SK-N-SH (cell line): ENCODE results near the gene PSMB8. TPM values are rescaled to one million over a fixed set of nuclear protein-coding genes. Genes with fewer than 3 reads are reported as not detected.

Source experiments
- CTCF ChIA-PET: fragments of 300-600, 350-600 bp; formaldehyde crosslinking; extraction: SDS; loops from one replicate; lab custom pipeline; 2021; lab: Yijun Ruan, JAX
- POLR2A ChIA-PET: fragments of 350-600 bp; sonication (Branson Sonifier 250); formaldehyde crosslinking; extraction: SDS; loops from one replicate; lab custom pipeline; 2020; ENCODE audit warnings: antibody characterized with exemption, inconsistent platforms; lab: Yijun Ruan, JAX
- DNase-seq: peaks from one replicate; pipeline ENCODE4 v3.0.0; 2012
- H2AFZ ChIP-seq: fragments of 200-600 bp; sonication (generic); 2 replicates; pipeline ENCODE4 v1.8.1; 2016; ENCODE audit warnings: antibody characterized with exemption, mild to moderate bottlenecking, low read depth
- H3F3A ChIP-seq: fragments of 200-600 bp; sonication (generic); replicated peaks from 2 replicates; pipeline ENCODE3; 2016; ENCODE audit warnings: antibody characterized with exemption, mild to moderate bottlenecking; ENCODE audit not compliant: insufficient read depth
- H3K27ac ChIP-seq, 2 experiments: fragments of 200-500 bp in 1 of 2; fragments of 200-600 bp in 1 of 2; sonication (Bioruptor generic) in 1 of 2; sonication (generic), shearing (Covaris generic) in 1 of 2; 2 replicates each; pipeline versions ENCODE4 v1.5.1 to v1.6.1; 2014 to 2016; ENCODE audit warnings: low read depth in 2 of 2, inconsistent platforms in 1 of 2, low read length in 1 of 2, mild to moderate bottlenecking in 1 of 2, mixed read lengths in 1 of 2
- H3K27me3 ChIP-seq: fragments of 200-600 bp; sonication (generic), shearing (Covaris generic); 2 replicates; pipeline ENCODE4 v1.6.1; 2016; ENCODE audit warnings: mixed run types; ENCODE audit not compliant: insufficient read depth
- H3K36me3 ChIP-seq, 2 experiments: fragments of 200-500 bp in 1 of 2; fragments of 200-600 bp in 1 of 2; sonication (Bioruptor generic) in 1 of 2; sonication (generic) in 1 of 2; replicated peaks in 1 of 2; 2 replicates each; pipeline versions ENCODE3 to v1.5.1; 2014 to 2016; ENCODE audit warnings: low read length in 1 of 2, mild to moderate bottlenecking in 1 of 2; ENCODE audit not compliant: insufficient read depth in 2 of 2, control insufficient read depth in 1 of 2
- H3K4me1 ChIP-seq, 2 experiments: fragments of 200-500 bp in 1 of 2; fragments of 200-600 bp in 1 of 2; sonication (Bioruptor generic) in 1 of 2; sonication (generic), shearing (Covaris generic) in 1 of 2; 2 replicates each; pipeline versions ENCODE4 v1.5.1 to v1.6.1; 2014 to 2016; ENCODE audit warnings: low read depth in 1 of 2, low read length in 1 of 2, mixed run types in 1 of 2; ENCODE audit not compliant: insufficient read depth in 2 of 2, control insufficient read depth in 1 of 2
- H3K4me2 ChIP-seq: fragments of 200-600 bp; sonication (generic), shearing (Covaris generic); 2 replicates; pipeline ENCODE4 v1.6.1; 2017; ENCODE audit warnings: mixed run types
- H3K4me3 ChIP-seq, 2 experiments: fragments of 200-500 bp in 1 of 2; fragments of 200-600 bp in 1 of 2; sonication (Bioruptor generic) in 1 of 2; sonication (generic), shearing (Covaris generic) in 1 of 2; 2 replicates each; pipeline versions ENCODE4 v1.5.1 to v1.8.1; 2014 to 2016; ENCODE audit warnings: low read depth in 2 of 2, inconsistent platforms in 1 of 2, low read length in 1 of 2, mild to moderate bottlenecking in 1 of 2, mixed read lengths in 1 of 2, moderate library complexity in 1 of 2
- H3K79me2 ChIP-seq: fragments of 200-600 bp; sonication (generic); 2 replicates; pipeline ENCODE4 v1.8.1; 2017; ENCODE audit warnings: mild to moderate bottlenecking; ENCODE audit not compliant: insufficient read depth
- H3K9ac ChIP-seq: fragments of 200-600 bp; sonication (generic); 2 replicates; pipeline ENCODE4 v1.6.1; 2017; ENCODE audit warnings: mixed run types
- H3K9me2 ChIP-seq: fragments of 200-600 bp; sonication (generic); 2 replicates; pipeline ENCODE4 v1.6.1; 2017; ENCODE audit warnings: mixed run types
- H3K9me3 ChIP-seq: fragments of 200-600 bp; sonication (generic); 2 replicates; pipeline ENCODE4 v1.6.1; 2017; ENCODE audit warnings: mixed run types, mild to moderate bottlenecking, moderate library complexity
- H4K20me1 ChIP-seq: fragments of 200-600 bp; sonication (generic); 2 replicates; pipeline ENCODE4 v1.6.1; 2017; ENCODE audit warnings: mild to moderate bottlenecking, mixed run types; ENCODE audit not compliant: insufficient read depth
- CHD2 ChIP-seq: fragments of 150-350 bp; IDR thresholded peaks from 2 replicates; pipeline ENCODE4 v1.6.1; 2018; ENCODE audit warnings: low read length; ENCODE audit not compliant: partially characterized antibody
- ELF1 ChIP-seq: IDR thresholded peaks from 2 replicates; pipeline ENCODE4 v1.4.0; 2012
- FOXJ3 ChIP-seq: sonication (generic); formaldehyde crosslinking; IDR thresholded peaks from 2 replicates; pipeline ENCODE4 v1.5.1; 2020; ENCODE audit warnings: mild to moderate bottlenecking, missing genetic modification reagents
- GABPA ChIP-seq: IDR thresholded peaks from 2 replicates; pipeline ENCODE4 v1.4.0; 2012; ENCODE audit warnings: low read depth, mild to moderate bottlenecking
- IRF3 ChIP-seq: fragments of 150-350 bp; IDR thresholded peaks from 2 replicates; pipeline ENCODE4 v1.6.1; 2016; ENCODE audit warnings: mild to moderate bottlenecking, low read depth, low read length
- MAX ChIP-seq: IDR thresholded peaks from 2 replicates; pipeline ENCODE4 v1.4.0; 2012; ENCODE audit warnings: low read depth
- MEF2A ChIP-seq: IDR thresholded peaks from 2 replicates; pipeline ENCODE4 v1.4.0; 2012; ENCODE audit warnings: low read depth, borderline replicate concordance
- RFX5 ChIP-seq: IDR thresholded peaks from 2 replicates; pipeline ENCODE4 v1.6.1; 2012; ENCODE audit warnings: mild to moderate bottlenecking, improper control_type of control experiment, low read length
- SIN3A ChIP-seq: IDR thresholded peaks from 2 replicates; pipeline ENCODE4 v1.6.1; 2012; ENCODE audit warnings: low read depth, mild to moderate bottlenecking, low read length, moderate library complexity, borderline replicate concordance
- ZBTB33 ChIP-seq: IDR thresholded peaks from 2 replicates; pipeline ENCODE4 v1.4.0; 2012; ENCODE audit warnings: low read depth, borderline replicate concordance
- WGBS: methylation state at CpG from one replicate; pipeline ENCODE4 v1.1.6; 2017; ENCODE audit warnings: low lambda C conversion rate; 5-methylcytosine and 5-hydroxymethylcytosine counted together
- polyA plus RNA-seq, 3 experiments: library from polyadenylated mRNA; depleted of rRNA; stranded (reverse); fragments of >200 nt; gene quantifications; 2 replicates each; pipeline ENCODE4 v1.2.3, GENCODE V29; 2012

The PSMB8 gene
- polyA plus RNA-seq, 1 of the 3 experiments (the other 2 are of a cell fraction), result 52.8 TPM

- ChIA-PET CTCF (interaction anchor here (0.6 to 6.3 kb wide), 22 partner anchors 10 to 642 kb away, joined by 3 to 223 read pairs (median 8); partner anchors contain the start of genes BRD2, PSMB9 and TAP1), POLR2A (interaction anchor here (1.7 kb wide), 1 partner anchor 135 kb away, joined by 15 read pairs; no protein-coding TSS in a partner anchor)
- H3K36me3 ChIP-seq, result peaks cover 9 to 19% of the 10 kb centered on the region in 2 experiments
- no peaks in the 10 kb centered on the region for H3K79me2 ChIP-seq
- DNase-seq, result no peak
- H3K9me2 ChIP-seq, result no peaks in the 10 kb centered on the region
- peak overlapping the region in 1 of 2 experiments; percentile 87; a peak in 1 of 4 replicates for H3K27ac ChIP-seq
- peak overlapping the region; percentile 76 for H2AFZ ChIP-seq
- H3K4me1 ChIP-seq, result peaks cover 0 to 7% of the 10 kb centered on the region in 2 experiments; a peak in 1 of 4 replicates
- WGBS, result 52% methylated on average over 3 of the region's 12 CpGs
- peaks cover 8% of the 10 kb centered on the region for H3F3A ChIP-seq
- H3K4me3 ChIP-seq, result peak overlapping the region; percentile 87 to 90
- H3K27me3 ChIP-seq, result no peaks in the 10 kb centered on the region
- peak overlapping the region; percentile 79; the same call in 1 of the 2 replicates for H3K9ac ChIP-seq
- TF ChIP-seq RFX5 (no peak), MEF2A (no peak), ELF1 (no peak), CHD2 (no peak), MAX (no peak), FOXJ3 (CRISPR knock-in tag) (no peak), IRF3 (no peak), GABPA (no peak)
- peak overlapping the region; percentile 93 for H3K4me2 ChIP-seq
- no peaks in the 10 kb centered on the region for H4K20me1 ChIP-seq
- H3K9me3 ChIP-seq, result no peaks in the 10 kb centered on the region
Observed at GRCh38 chr6:32837651-32838113, 6.2 kb downstream of the PSMB8 start.

GRCh38 chr6:32836873-32837272 is 7.0 kb downstream of the PSMB8 start:
- WGBS, result 88% methylated on average over 2 of the region's 2 CpGs
- H3K4me3 ChIP-seq, result no peak overlapping the region
- CTCF ChIA-PET, result interaction anchor here (2.8 to 6.3 kb wide), 4 partner anchors 9 to 118 kb away, joined by 11 to 223 read pairs (median 99); partner anchors contain the start of genes PSMB9 and TAP1

More at GRCh38 chr6:32836873-32837272, 7.0 kb downstream of the PSMB8 start:
- H3K79me2 ChIP-seq, result no peaks in the 10 kb centered on the region
- no peak overlapping the region for H3K27ac ChIP-seq
- TF ChIP-seq SIN3A, result no peak
- TF ChIP-seq ZBTB33, result no peak
- H3F3A ChIP-seq, result peaks cover 8% of the 10 kb centered on the region
- no peaks in the 10 kb centered on the region for H4K20me1 ChIP-seq
- no peaks in the 10 kb centered on the region for H3K27me3 ChIP-seq
- H3K4me1 ChIP-seq, result peaks cover 0 to 7% of the 10 kb centered on the region in 2 experiments; a peak in 1 of 4 replicates
- H3K9me2 ChIP-seq, result no peaks in the 10 kb centered on the region
- POLR2A ChIA-PET, result no interaction called here
- H3K36me3 ChIP-seq, result peaks cover 8 to 19% of the 10 kb centered on the region in 2 experiments
- H2AFZ ChIP-seq, result no peak overlapping the region
- no peaks in the 10 kb centered on the region for H3K9me3 ChIP-seq
- H3K4me2 ChIP-seq, result no peak overlapping the region
- no peak overlapping the region for H3K9ac ChIP-seq
- no peak for DNase-seq
